Measurements from ENCODE around the gene UGT1A4. TPM values are rescaled to one million over a fixed set of nuclear protein-coding genes. Genes with fewer than 3 reads are reported as not detected.

UGT1A4 gene
- total and polyA plus RNA-seq, 7 donors, result 0.50 to 0.60 TPM; not detected in 5

DNA sequence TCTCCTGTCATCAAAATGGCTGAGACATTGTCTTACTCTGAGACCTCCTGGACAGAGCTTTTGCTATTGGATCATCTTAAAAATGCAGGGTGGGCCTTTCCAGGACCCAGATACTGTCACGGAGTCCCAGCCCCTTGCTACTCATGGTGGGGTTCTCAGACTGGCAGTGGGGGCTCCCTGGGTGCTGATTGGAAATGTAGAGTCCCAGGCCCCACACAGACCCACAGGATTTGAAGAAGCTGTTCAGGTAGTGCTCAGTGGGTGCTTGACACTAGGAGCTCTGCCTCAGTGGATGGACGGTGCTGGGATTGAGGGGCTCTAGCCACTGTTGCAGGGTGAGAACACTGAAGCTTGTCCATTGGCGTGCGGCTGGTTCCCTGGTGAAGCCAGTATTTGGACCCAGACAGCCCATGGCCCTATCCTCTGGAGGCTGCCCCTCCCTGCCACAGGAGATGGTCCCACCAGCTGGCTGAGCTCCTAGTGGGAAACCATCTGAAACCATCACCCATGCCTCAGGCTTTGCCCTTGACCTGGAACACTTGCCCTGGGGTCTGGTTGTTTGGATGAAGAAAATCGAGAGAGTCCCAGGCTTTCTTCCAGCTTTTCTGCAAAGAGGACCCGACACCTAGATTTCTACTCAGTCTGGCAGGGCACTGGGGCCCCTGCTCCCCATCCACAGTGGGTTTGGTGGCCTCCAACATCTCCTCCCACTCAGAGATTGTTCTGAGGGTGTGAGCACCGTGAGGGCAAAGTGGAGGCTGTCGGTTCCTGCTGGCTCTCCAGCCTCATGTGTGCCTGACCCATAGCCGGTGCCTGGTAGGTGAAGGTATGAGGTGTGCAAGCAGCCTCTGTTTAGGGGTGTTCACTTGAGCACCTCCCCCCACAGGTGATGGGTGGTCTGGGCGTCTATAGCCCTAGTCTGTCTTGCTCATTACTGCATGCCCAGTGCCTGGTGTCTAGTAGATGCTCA lies 89.7 kb downstream of the UGT1A4 start:
- peak; percentile 57 for DNase-seq
- H3K9me3 ChIP-seq, result no peaks in the 10 kb centered on the region
- H3K27me3 ChIP-seq, result peaks cover 0 to 5% (median 0%) of the 10 kb centered on the region in 3 donors
- intact Hi-C loops (cut with DNase I), result no loop called here
- WGBS, 2 donors, result 81 to 84% methylated on average over 10 of the region's 10 CpGs
- no peak for TF ChIP-seq POLR2AphosphoS5 (IDR thresholded peaks at IDR 0.05)
- TF ChIP-seq EP300 (IDR thresholded peaks at IDR 0.05), result no peak
- TF ChIP-seq, protein P1, sequence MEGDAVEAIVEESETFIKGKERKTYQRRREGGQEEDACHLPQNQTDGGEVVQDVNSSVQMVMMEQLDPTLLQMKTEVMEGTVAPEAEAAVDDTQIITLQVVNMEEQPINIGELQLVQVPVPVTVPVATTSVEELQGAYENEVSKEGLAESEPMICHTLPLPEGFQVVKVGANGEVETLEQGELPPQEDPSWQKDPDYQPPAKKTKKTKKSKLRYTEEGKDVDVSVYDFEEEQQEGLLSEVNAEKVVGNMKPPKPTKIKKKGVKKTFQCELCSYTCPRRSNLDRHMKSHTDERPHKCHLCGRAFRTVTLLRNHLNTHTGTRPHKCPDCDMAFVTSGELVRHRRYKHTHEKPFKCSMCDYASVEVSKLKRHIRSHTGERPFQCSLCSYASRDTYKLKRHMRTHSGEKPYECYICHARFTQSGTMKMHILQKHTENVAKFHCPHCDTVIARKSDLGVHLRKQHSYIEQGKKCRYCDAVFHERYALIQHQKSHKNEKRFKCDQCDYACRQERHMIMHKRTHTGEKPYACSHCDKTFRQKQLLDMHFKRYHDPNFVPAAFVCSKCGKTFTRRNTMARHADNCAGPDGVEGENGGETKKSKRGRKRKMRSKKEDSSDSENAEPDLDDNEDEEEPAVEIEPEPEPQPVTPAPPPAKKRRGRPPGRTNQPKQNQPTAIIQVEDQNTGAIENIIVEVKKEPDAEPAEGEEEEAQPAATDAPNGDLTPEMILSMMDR (IDR thresholded peaks at IDR 0.05), result no peak
- TF ChIP-seq POLR2A (IDR thresholded peaks at IDR 0.05), result no peak
- H3K4me3 ChIP-seq, result no peak overlapping the region
- H3K4me1 ChIP-seq, result no peaks in the 10 kb centered on the region
- H3K36me3 ChIP-seq, result no peaks in the 10 kb centered on the region
- H3K27ac ChIP-seq, result no peak overlapping the region

DNA sequence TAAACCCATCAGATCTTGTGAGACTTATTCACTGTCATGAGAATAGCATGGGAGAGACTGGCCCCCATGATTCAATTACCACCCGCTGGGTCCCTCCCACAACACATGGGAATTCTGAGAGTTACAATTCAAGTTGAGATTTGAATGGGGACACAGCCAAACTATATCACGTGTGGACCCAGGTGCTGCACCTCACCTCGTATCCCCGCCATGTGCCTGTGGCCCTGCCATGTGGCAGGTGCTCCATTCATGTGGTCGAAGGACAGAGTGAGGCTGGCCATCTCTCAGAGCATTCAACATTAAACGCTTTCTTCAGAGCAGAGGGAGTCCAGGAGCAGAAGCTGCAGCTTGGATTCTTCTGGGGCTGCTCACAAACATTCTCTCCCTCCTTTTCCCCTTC lies 91.8 kb downstream of the UGT1A4 start:
- TF ChIP-seq POLR2AphosphoS5 (IDR thresholded peaks at IDR 0.05) (no peak), EP300 (IDR thresholded peaks at IDR 0.05) (no peak), POLR2A (IDR thresholded peaks at IDR 0.05) (no peak)
- TF ChIP-seq, protein P1 (IDR thresholded peaks at IDR 0.05), result no peak
- no peaks in the 10 kb centered on the region for H3K36me3 ChIP-seq
- 92 to 95% methylated on average over 6 of the region's 6 CpGs for WGBS, 2 donors

DNA sequence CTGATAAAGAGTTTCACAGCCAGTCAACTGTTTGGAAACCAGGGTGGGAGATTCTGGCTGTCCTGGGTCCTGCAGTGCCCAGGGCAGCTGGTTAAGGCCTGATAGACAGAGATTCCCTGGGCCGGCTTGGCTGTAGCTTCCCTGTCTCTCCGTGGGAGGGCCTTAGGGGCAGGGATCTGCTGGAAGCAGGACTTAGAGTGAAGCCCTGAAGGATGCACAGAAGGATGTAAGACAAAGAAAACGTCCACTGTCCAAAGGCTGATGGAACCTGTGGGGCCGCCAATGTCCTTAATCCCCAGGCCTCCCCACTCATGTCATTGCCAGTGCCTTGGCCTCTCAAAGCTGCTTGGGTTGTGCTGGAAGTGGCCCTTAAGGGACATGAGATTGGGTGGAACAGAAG lies 92.6 kb downstream of the UGT1A4 start:
- Histone ChIP-seq H3K9me3 (peaks cover 0 to 1% (median 0%) of the 10 kb centered on the region in 4 donors), H3K4me1 (no peaks in the 10 kb centered on the region), H3K27ac (no peak overlapping the region), H3K36me3 (no peaks in the 10 kb centered on the region), H3K4me3 (no peak overlapping the region), H3K27me3 (peaks cover 0 to 5% (median 0%) of the 10 kb centered on the region in 3 donors)
- 79 to 91% methylated on average over 4 of the region's 4 CpGs for WGBS, 2 donors
- TF ChIP-seq, protein P1 (IDR thresholded peaks at IDR 0.05), result no peak
- TF ChIP-seq POLR2A (IDR thresholded peaks at IDR 0.05) (no peak), EP300 (IDR thresholded peaks at IDR 0.05) (no peak), POLR2AphosphoS5 (IDR thresholded peaks at IDR 0.05) (no peak)
- intact Hi-C loops (cut with DNase I), result no loop called here
- DNase-seq, result peak; percentile 33

More for the DNA sequence above, 91.8 kb downstream of the UGT1A4 start:
- Histone ChIP-seq H3K9me3 (peaks cover 0 to 1% (median 0%) of the 10 kb centered on the region in 4 donors), H3K27ac (no peak overlapping the region), H3K27me3 (peaks cover 0 to 5% (median 0%) of the 10 kb centered on the region in 3 donors), H3K4me1 (no peaks in the 10 kb centered on the region), H3K4me3 (no peak overlapping the region)
- intact Hi-C loops (cut with DNase I), result no loop called here
- no peak for DNase-seq

DNA sequence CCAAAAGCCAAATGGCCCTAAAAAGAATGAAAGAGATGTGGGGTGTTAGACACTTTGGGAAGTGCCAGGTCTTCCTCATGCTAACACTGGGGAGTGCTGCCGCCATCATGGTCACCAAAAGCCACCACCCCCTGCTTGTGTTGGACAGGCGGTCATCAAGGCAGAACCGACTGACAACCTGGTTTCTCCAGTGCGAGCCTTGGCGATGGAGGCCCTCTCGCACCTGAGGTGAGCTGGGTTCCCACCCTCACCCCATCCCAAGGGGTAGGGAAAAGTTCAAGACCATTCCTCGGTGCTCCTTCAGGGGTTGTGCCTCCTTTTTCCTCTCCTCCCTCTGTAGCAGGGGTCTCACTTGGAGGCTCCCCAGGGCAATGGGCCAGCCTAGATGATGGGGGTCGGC lies 93.2 kb downstream of the UGT1A4 start:
- Histone ChIP-seq H3K27ac (no peak overlapping the region), H3K9me3 (peaks cover 0 to 1% (median 0%) of the 10 kb centered on the region in 4 donors), H3K4me1 (no peaks in the 10 kb centered on the region), H3K4me3 (no peak overlapping the region), H3K27me3 (peaks cover 0 to 5% (median 0%) of the 10 kb centered on the region in 3 donors), H3K36me3 (no peaks in the 10 kb centered on the region)
- intact Hi-C loops (cut with DNase I), result no loop called here
- DNase-seq, result peak; percentile 37
- TF ChIP-seq POLR2AphosphoS5 (IDR thresholded peaks at IDR 0.05) (no peak), EP300 (IDR thresholded peaks at IDR 0.05) (no peak), POLR2A (IDR thresholded peaks at IDR 0.05) (no peak)
- TF ChIP-seq, protein P1 (IDR thresholded peaks at IDR 0.05), result no peak
- WGBS, 2 donors, result 90 to 93% methylated on average over 8 of the region's 8 CpGs
